Neural cell (in vitro differentiated cells): ENCODE measurements around the gene MRTFA. TPM values are rescaled to one million over a fixed set of nuclear protein-coding genes. Genes with fewer than 3 reads are reported as not detected.

ENCODE experiments used
- H2AFZ ChIP-seq: fragments of 200-600, 300-800 bp; sonication (generic), shearing (Covaris generic); 2 replicates; pipeline ENCODE4 v1.6.0; 2014; ENCODE audit warnings: low read depth, mild to moderate bottlenecking, antibody characterized with exemption, low read length, moderate library complexity
- H3F3A ChIP-seq: fragments of 200-600 bp; shearing (Covaris generic); 2 replicates; pipeline ENCODE4 v1.6.1; 2016; ENCODE audit warnings: mild to moderate bottlenecking, moderate library complexity, mixed read lengths, antibody characterized with exemption, low read length; ENCODE audit not compliant: insufficient read depth, poor library complexity, severe bottlenecking
- H3K27ac ChIP-seq: fragments of 200-600, 300-800 bp; sonication (generic), shearing (Covaris generic); 2 replicates; pipeline ENCODE4 v1.5.1; 2014; ENCODE audit warnings: mild to moderate bottlenecking, low read length, moderate library complexity
- H3K27me3 ChIP-seq: fragments of 300-800, 200-600 bp; sonication (generic), shearing (Covaris generic); 2 replicates; pipeline ENCODE4 v1.6.0; 2014; ENCODE audit warnings: mild to moderate bottlenecking, low read depth, low read length, moderate library complexity; ENCODE audit not compliant: insufficient read depth
- H3K36me3 ChIP-seq: fragments of 300-800, 200-600 bp; sonication (generic), shearing (Covaris generic); 2 replicates; pipeline ENCODE4 v1.5.1; 2014; ENCODE audit warnings: mild to moderate bottlenecking, antibody characterized with exemption, low read length, moderate library complexity; ENCODE audit not compliant: insufficient read depth
- H3K4me2 ChIP-seq: fragments of 300-800, 200-600 bp; sonication (generic), shearing (Covaris generic); 2 replicates; pipeline ENCODE4 v1.6.0; 2014; ENCODE audit warnings: mild to moderate bottlenecking, low read length
- H3K4me3 ChIP-seq: fragments of 300-800, 200-600 bp; sonication (generic), shearing (Covaris generic); 2 replicates; pipeline ENCODE4 v1.5.1; 2014; ENCODE audit warnings: mild to moderate bottlenecking, low read length, moderate library complexity
- H3K79me2 ChIP-seq: fragments of 200-600 bp; shearing (Covaris generic); replicated peaks from 2 replicates; pipeline ENCODE4 v1.6.0; 2014; ENCODE audit warnings: mild to moderate bottlenecking, low read length, moderate library complexity; ENCODE audit not compliant: insufficient read depth
- H3K9ac ChIP-seq: fragments of 300-800, 200-600 bp; sonication (generic), shearing (Covaris generic); 2 replicates; pipeline ENCODE4 v1.6.1; 2016; ENCODE audit warnings: mild to moderate bottlenecking, low read length, mixed read lengths
- H3K9me2 ChIP-seq: fragments of 200-600 bp; shearing (Covaris generic); 2 replicates; pipeline ENCODE4 v1.6.1; 2016; ENCODE audit warnings: mild to moderate bottlenecking, low read length, mixed read lengths; ENCODE audit not compliant: insufficient read depth
- H3K9me3 ChIP-seq: fragments of 200-600, 300-800 bp; sonication (generic), shearing (Covaris generic); 2 replicates; pipeline ENCODE4 v1.6.1; 2016; ENCODE audit warnings: mild to moderate bottlenecking, mixed run types, low read length, moderate library complexity, mixed read lengths
- H4K20me1 ChIP-seq: fragments of 200-600 bp; shearing (Covaris generic); 2 replicates; pipeline ENCODE4 v1.6.1; 2016; ENCODE audit warnings: mild to moderate bottlenecking, mixed run types; ENCODE audit not compliant: insufficient read depth
- CTCF ChIP-seq: fragments of 450-650 bp; IDR thresholded peaks from 2 replicates; pipeline ENCODE4 v1.5.1; 2014; ENCODE audit warnings: antibody characterized with exemption, mild to moderate bottlenecking, moderate library complexity; ENCODE audit not compliant: poor library complexity, severe bottlenecking
- EP300 ChIP-seq: fragments of 450-650 bp; conservative IDR thresholded peaks from 2 replicates; pipeline ENCODE4 v1.6.1; 2014; ENCODE audit warnings: antibody characterized with exemption, mild to moderate bottlenecking, moderate library complexity; ENCODE audit not compliant: poor library complexity, severe bottlenecking
- EZH2 ChIP-seq: fragments of 200-600, 300-800 bp; shearing (Covaris generic), sonication (generic); IDR thresholded peaks from 2 replicates; pipeline ENCODE4 v1.6.1; 2014; ENCODE audit warnings: antibody characterized with exemption, low read length, borderline replicate concordance, mild to moderate bottlenecking; ENCODE audit not compliant: insufficient read depth, poor library complexity, severe bottlenecking
- MXI1 ChIP-seq: fragments of 450-650 bp; conservative IDR thresholded peaks from 2 replicates; pipeline ENCODE4 v1.6.1; 2014; ENCODE audit warnings: antibody characterized with exemption, mild to moderate bottlenecking; ENCODE audit not compliant: poor library complexity, severe bottlenecking
- POLR2AphosphoS5 ChIP-seq: IDR thresholded peaks from 2 replicates; pipeline ENCODE4 v1.6.1; 2012
- RAD21 ChIP-seq: fragments of 450-650 bp; conservative IDR thresholded peaks from 2 replicates; pipeline ENCODE4 v1.6.1; 2014; ENCODE audit warnings: antibody characterized with exemption, mild to moderate bottlenecking, moderate library complexity
- REST ChIP-seq: IDR thresholded peaks from 2 replicates; pipeline ENCODE4 v1.6.1; 2012; ENCODE audit warnings: borderline replicate concordance
- SMC3 ChIP-seq: fragments of 450-650 bp; conservative IDR thresholded peaks from 2 replicates; pipeline ENCODE4 v1.6.1; 2014; ENCODE audit warnings: antibody characterized with exemption, mild to moderate bottlenecking, moderate library complexity; ENCODE audit not compliant: poor library complexity
- TAF1 ChIP-seq: IDR thresholded peaks from 2 replicates; pipeline ENCODE4 v1.6.1; 2012; ENCODE audit warnings: low read depth
- polyA plus RNA-seq: library from polyadenylated mRNA; depleted of rRNA; stranded (reverse); fragments of >200 nt; gene quantifications from 2 replicates; pipeline ENCODE4 v1.2.3, GENCODE V29; 2014

MRTFA gene
- polyA plus RNA-seq, 1 donor from 2014 or later: 19.3 TPM

GRCh38 chr22:40366068-40366467 is 270.5 kb downstream of the MRTFA start:
- H3K4me2 ChIP-seq: no peak overlapping the region
- H3K9ac ChIP-seq: no peak overlapping the region
- no peaks in the 10 kb centered on the region for H3K79me2 ChIP-seq
- H2AFZ ChIP-seq: no peak overlapping the region
- no peaks in the 10 kb centered on the region for H3K9me2 ChIP-seq
- peaks cover 17% of the 10 kb centered on the region for H3K36me3 ChIP-seq
- TF ChIP-seq POLR2AphosphoS5 (no peak), SMC3 (no peak), CTCF (no peak), REST (no peak), EZH2 (no peak), MXI1 (no peak), EP300 (no peak), TAF1 (no peak), RAD21 (no peak)
- no peaks in the 10 kb centered on the region for H3F3A ChIP-seq
- H4K20me1 ChIP-seq: no peaks in the 10 kb centered on the region
- no peaks in the 10 kb centered on the region for H3K9me3 ChIP-seq
- H3K27ac ChIP-seq: no peak overlapping the region
- H3K4me3 ChIP-seq: no peak overlapping the region
- H3K27me3 ChIP-seq: no peaks in the 10 kb centered on the region

GRCh38 chr22:40364431-40364830 is 272.1 kb downstream of the MRTFA start:
- H3F3A ChIP-seq: no peaks in the 10 kb centered on the region
- no peaks in the 10 kb centered on the region for H3K79me2 ChIP-seq
- H3K36me3 ChIP-seq: peaks cover 21% of the 10 kb centered on the region
- H3K27ac ChIP-seq: no peak overlapping the region
- H3K27me3 ChIP-seq: no peaks in the 10 kb centered on the region
- H3K9me2 ChIP-seq: no peaks in the 10 kb centered on the region
- H3K4me2 ChIP-seq: no peak overlapping the region
- no peak overlapping the region for H3K9ac ChIP-seq
- no peak overlapping the region for H3K4me3 ChIP-seq
- no peak for TF ChIP-seq MXI1
- no peak for TF ChIP-seq SMC3
- no peak for TF ChIP-seq RAD21
- no peak for TF ChIP-seq POLR2AphosphoS5
- TF ChIP-seq REST: no peak
- no peak for TF ChIP-seq EP300
- no peak for TF ChIP-seq TAF1
- H3K9me3 ChIP-seq: no peaks in the 10 kb centered on the region
- no peaks in the 10 kb centered on the region for H4K20me1 ChIP-seq
- no peak overlapping the region for H2AFZ ChIP-seq
